Epithelial cell of prostate (primary cell): Measurements from ENCODE around the gene NOC4L.
A peak's percentile ranks its signal among the peaks of the same experiment; 100 is the strongest.
"Not testable (repeated sequence)": the region's sequence is repeated elsewhere in the genome, so short reads cannot be mapped to it uniquely, and the experiment has no call there.

ENCODE experiments used
- DNase-seq: peaks from one replicate; pipeline ENCODE4 v3.0.0-alpha.2; 2011; ENCODE audit warnings: low read depth, low spot score
- H3K27ac ChIP-seq: fragments of 450-650 bp; 2 replicates; pipeline ENCODE4 v1.5.1; 2017; ENCODE audit warnings: mild to moderate bottlenecking

The NOC4L gene

DNA sequence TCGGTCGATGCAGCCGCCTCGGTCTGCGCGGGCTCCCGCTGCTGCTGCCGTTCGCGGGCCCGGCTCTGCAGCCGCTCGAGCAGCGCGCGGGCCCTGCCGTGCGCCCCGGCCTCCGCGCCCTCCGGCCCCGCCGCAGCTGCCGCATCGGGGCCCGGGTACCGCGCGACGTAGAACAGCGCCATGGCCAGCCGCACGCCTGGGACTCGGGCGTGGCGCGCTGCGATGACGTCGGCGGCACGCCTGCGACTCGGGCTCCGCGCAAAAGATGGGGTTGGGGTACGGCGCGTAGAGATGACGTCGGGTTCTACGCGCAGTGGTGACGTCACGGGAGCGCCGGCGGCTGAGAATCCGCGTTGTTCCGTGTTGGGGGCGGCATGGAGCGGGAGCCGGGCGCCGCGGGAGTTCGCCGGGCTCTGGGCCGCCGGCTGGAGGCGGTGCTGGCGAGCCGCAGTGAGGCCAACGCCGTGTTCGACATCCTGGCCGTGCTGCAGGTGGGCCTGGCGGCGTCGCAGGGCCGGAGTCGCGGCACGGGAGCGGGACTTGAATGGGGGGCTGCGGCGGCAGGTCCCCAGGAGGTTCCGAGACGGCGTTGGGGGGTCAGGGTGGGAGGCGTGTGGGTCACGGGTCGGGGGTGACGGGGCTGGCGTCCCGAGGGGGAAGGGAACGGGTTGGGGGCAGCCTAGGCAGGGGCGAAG lies at the start of gene NOC4L, which contains the start of gene DDX51:
TSS of gene NOC4L (plus strand) at position 343 of the 695 bp plus-strand sequence. CDS start at position 375, 32 bp downstream.
TSS of gene DDX51 (minus strand) at position 205 of the 695 bp plus-strand sequence. CDS start at position 182, 23 bp downstream.
- peak within 1 kb of the TSS; percentile 37 for H3K27ac ChIP-seq
- peak; percentile 81 for DNase-seq

- H3K27ac ChIP-seq = no peak overlapping the region
- no peak for DNase-seq
Observed at GRCh38 chr12:132095520-132096409, 48.5 kb upstream of the NOC4L start.

GRCh38 chr12:132099739-132100138 lies 44.5 kb upstream of the NOC4L start:
- H3K27ac ChIP-seq = no peak overlapping the region
- DNase-seq = no peak

GRCh38 chr12:132100306-132101065 lies 43.8 kb upstream of the NOC4L start:
- no peak overlapping the region for H3K27ac ChIP-seq
- DNase-seq = no peak

DNA sequence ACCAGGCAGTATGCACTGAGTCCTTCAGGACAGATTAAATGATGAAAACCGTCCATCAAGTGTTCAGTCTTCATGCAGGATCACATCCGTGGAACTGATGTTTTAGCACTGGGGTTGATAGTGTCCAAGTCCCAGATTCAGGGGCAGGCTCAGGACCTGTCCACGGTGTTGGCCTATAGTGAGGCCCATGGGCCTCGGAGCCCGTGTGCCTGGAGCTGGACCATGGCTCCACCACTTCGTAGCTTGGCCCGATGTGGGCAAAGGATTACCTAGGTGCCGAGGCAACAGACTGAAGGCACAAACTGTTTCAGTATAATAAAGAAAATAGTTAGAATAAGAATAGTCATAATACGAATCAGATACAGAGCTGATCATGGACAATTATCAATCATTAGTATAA lies 42.0 kb upstream of the NOC4L start:
- no peak overlapping the region for H3K27ac ChIP-seq
- DNase-seq = no peak

DNA sequence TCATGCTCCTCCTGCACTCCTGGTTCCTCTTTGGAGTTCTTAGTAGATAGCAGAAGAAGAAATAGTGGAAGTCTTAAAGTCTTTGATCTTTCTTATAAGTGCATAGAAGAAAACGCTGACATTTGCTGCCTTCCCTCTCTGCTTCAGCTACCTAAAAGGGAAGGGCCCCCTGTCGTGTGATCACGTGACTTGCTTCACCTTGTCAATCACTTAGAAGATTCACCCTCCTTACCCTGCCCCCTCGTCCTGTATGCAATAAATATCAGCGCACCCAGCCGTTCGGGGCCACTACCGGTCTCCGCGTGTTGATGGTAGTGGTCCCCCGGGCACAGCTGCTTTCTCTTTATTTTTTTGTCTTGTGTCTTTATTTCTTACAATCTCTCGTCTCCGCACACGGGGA lies 41.2 kb upstream of the NOC4L start:
- not testable (repeated sequence) for DNase-seq, H3K27ac ChIP-seq

DNA sequence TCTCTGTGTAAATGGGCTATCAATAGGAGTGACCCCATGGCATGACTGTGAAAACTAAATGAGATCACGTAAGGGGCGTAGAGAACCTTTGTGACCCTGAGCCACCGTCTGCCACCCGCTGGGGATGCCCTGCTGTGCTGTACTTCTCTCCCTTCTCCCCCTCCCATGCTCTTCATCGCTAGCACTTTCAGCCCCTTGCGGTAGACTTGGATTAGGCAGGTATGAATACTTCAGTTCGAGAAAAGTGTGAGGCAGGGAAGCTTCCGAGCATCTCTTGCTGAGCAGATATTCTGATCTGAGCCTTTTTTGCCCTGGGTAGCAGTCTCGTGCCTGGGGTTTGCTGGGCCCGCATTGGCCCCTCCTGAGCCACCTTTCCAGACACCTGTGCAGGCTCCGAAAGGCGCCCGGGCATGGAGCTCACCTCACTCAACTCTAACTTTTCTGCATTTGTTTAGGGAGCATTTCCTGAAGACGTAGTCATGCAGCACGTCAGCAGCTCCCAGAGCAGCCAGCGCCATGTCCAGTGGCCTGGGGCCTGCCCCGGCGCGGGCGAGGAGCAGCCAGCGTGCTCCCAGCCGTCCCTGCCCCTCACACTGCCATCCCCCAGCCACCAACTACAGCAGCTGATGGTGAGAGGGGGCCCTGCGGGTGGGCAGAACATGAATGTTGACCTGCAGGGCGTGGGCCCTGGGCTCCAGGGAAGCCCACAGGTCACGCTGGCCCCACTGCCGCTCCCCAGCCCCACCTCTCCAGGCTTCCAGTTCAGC lies 40.5 kb upstream of the NOC4L start:
- DNase-seq = no peak
- no peak overlapping the region for H3K27ac ChIP-seq

GRCh38 chr12:132105467-132105866 lies 38.8 kb upstream of the NOC4L start:
- DNase-seq = no peak
- no peak overlapping the region for H3K27ac ChIP-seq

DNA sequence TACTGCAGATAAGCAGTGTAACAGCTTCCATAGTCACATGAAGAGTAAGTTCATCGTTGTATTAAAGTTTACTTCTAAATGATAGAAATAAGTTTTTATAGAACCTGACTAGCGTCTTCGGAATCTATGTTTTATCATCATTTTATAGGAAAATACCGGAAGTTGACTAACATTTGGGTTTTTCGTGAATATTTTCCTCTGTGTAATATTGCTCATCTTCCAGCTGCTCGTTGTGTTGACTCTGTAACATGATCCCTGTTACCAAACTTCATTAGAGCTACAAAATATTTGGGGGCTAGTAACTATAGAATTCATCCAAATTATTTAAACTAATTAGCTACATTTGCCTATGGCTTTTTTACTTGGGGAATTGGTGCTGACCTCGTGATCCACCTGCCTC lies 37.3 kb upstream of the NOC4L start:
- H3K27ac ChIP-seq = no peak overlapping the region
- no peak for DNase-seq

DNA sequence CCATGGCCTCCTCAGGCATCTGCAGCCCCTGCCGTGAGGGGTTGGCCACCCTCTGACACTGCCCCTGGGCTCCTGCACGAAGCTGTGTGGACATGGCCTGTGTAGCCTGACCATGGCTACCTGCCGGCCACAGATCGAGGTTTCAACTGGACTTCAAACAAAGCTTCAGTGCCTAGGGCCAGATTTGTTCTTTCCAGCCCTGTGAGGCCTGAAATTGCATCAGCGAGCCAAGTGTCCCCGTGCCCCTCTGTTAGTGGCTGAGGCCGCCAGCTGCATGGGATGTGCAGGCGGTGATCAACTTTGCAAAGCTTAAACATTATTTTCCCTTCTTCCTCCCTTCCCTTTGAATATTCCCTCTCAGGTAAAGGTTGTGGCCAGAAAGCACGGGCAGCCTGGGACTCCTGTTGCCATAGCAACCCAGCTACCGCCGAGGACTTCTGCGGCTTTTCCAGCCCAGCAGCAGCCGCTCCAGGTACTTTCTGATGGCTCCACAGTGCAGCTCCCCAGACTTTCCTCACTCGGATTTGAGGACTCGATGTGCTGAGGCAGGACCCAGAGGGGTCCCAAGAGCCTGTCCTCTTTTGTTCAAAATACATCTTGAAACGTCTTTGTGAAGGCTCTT lies 35.9 kb upstream of the NOC4L start:
- no peak overlapping the region for H3K27ac ChIP-seq
- no peak for DNase-seq

DNA sequence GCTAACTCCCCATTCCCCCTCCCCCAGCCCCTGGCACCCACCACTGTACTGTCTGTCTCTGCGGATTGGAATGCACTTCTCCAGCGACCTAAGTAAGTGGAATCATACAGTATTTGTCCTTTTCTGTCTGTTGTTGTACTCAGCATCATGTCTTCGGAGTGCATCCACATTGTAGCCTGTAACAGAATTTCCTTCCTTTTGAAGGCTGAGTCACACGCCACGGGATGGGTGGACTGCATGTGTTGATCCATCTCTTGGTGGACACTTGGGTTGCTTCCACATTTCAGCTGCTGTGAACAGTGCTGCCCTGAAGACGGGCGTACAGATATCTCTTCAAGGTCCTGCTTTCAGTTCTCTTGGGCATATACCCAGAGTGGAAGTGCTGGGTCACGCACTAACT lies 34.5 kb upstream of the NOC4L start:
- H3K27ac ChIP-seq = no peak overlapping the region
- no peak for DNase-seq

DNA sequence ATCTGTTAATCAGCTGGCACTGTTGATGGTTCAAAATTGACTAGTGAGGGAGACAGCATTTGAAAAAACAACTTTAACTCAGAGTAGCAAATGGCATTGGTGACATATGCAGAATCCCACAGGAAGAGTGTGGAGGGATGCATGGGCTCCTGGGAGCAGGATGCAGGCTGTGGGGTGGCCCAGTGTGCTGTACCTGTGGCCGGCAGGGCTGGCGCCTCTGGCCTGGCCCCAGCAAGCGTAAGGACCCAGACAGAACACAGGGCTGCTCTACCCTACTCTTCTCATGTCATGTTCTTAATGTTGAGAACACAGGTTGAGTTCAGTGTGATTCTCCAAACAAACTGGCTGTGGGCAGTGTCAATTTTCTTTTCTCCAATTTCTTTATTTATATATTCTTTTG lies 33.6 kb upstream of the NOC4L start:
- no peak for DNase-seq
- H3K27ac ChIP-seq = no peak overlapping the region

- DNase-seq = no peak
- no peak overlapping the region for H3K27ac ChIP-seq
Observed at GRCh38 chr12:132111654-132112304, 32.5 kb upstream of the NOC4L start.

- H3K27ac ChIP-seq = no peak overlapping the region
- DNase-seq = no peak
Observed at GRCh38 chr12:132114667-132115066, 29.6 kb upstream of the NOC4L start.

DNA sequence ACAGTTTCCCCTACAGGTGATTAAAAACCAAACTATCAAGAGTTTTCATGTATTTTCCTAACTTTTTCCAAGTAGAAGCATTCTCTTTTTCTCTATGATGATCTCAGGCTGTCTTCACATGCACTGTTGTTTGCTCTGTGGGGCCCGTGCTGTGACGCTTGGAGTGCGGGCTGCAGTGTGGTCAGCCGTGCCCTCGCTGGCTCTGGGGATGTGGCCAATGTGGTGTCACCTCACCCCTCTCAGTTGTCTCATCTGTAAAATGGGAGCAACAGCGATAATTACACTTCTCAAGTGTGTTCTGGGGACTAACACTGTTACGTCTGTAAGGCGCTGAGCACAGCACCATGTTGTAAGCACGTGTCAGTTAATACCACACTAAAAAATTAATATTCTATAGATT lies 28.8 kb upstream of the NOC4L start:
- no peak for DNase-seq
- no peak overlapping the region for H3K27ac ChIP-seq

DNA sequence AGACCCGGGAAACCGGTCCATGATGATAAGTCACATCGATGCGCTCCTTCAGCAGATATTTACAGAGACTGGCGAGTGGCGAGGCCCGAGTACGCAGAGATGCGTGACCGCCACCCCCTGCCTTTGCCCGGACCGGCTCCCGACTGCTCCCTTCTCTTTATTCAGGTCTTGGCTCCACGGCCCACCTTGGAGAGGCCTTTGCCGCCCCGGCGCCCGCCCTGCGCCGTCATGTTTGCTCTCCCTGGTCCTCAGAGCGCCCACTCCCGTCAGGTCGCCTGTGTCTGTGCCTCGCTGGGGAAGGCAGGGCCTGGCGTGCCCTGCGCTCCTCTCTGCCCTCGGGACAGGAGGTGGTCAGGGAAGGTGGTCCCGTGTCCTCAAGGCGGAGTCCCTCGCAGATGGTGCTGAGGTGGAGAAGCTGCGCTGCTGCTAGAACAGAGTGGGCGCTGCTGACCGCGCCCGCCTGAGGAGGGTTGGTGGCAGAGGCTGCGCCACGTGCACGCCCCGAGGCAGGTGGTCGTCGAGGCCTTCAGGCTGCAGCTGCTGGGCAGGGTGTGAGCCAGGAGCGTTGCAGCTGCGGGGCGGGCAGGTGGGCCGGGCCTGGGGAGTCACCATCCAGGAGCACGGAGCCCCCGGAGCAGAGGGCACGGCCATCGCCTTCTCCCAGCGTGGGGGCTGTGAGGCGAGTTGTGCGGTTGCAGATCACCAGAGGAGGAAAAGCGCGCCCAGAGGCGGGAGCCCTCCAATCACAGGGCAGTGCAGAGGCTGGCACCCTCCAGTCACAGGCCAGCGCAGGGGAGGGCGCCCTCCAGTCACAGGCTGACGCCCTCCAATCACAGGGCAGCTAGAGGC lies 27.3 kb upstream of the NOC4L start:
- no peak overlapping the region for H3K27ac ChIP-seq
- DNase-seq = no peak

GRCh38 chr12:132117558-132117875 lies 26.7 kb upstream of the NOC4L start:
- H3K27ac ChIP-seq = no peak overlapping the region
- DNase-seq = no peak

DNA sequence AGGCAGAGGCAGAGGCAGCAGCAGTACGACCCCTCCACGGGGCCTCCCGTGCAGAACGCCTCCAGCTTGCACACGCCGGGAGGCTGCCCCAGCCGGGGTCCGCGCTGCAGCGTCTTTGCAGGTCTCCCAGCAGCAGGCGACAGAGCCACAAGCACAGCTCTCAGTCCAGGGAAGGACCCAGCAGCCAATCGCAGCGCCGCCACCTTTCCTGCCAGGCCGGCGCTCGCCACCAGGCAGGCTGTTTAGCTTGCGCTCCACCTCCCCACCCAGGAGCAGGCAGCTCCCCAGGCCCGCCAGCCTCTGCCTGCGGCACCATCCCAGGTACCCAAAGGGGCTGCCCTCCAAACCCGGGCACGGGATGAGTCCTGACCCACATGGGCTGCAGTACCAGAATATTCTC lies 25.4 kb upstream of the NOC4L start:
- DNase-seq = no peak
- no peak overlapping the region for H3K27ac ChIP-seq
